HepG2 (cell line): ENCODE measurements around the gene SLC22A23. TPM values are rescaled to one million over a fixed set of nuclear protein-coding genes. Genes with fewer than 3 reads are reported as not detected.

ENCODE experiments used
- EED ChIP-seq: sonication (generic); formaldehyde crosslinking; IDR thresholded peaks from 2 replicates; pipeline ENCODE4 v1.5.0; 2020; ENCODE audit warnings: mild to moderate bottlenecking, missing genetic modification reagents
- HDAC1 ChIP-seq: sonication (generic); formaldehyde crosslinking; IDR thresholded peaks from 2 replicates; pipeline ENCODE4 v1.5.1; 2020; ENCODE audit warnings: mild to moderate bottlenecking, missing genetic modification reagents
- HOXA7 ChIP-seq: sonication (generic); formaldehyde crosslinking; IDR thresholded peaks from 2 replicates; pipeline ENCODE4 v1.8.1; 2022; ENCODE audit warnings: mild to moderate bottlenecking, missing genetic modification reagents, moderate library complexity
- JUND ChIP-seq: sonication (generic); formaldehyde crosslinking; IDR thresholded peaks from 2 replicates; pipeline ENCODE4 v1.8.0; 2022; ENCODE audit warnings: mild to moderate bottlenecking, missing genetic modification reagents
- KDM5A ChIP-seq: fragments of 200-600 bp; sonication (generic); IDR thresholded peaks from 2 replicates; pipeline ENCODE4 v1.7.0; 2018; ENCODE audit warnings: antibody characterized with exemption, mild to moderate bottlenecking, low read length, borderline replicate concordance
- KIAA2018 ChIP-seq: sonication (generic); formaldehyde crosslinking; IDR thresholded peaks from 2 replicates; pipeline ENCODE4 v1.5.0; 2020; ENCODE audit warnings: mild to moderate bottlenecking, missing genetic modification reagents, borderline replicate concordance
- KLF15 ChIP-seq: sonication (generic); formaldehyde crosslinking; IDR thresholded peaks from 2 replicates; pipeline ENCODE4 v1.8.1; 2023; ENCODE audit warnings: borderline replicate concordance, mild to moderate bottlenecking, inconsistent platforms, missing genetic modification reagents, mixed read lengths
- NR0B2 ChIP-seq: sonication (generic); formaldehyde crosslinking; IDR thresholded peaks from 2 replicates; pipeline ENCODE4 v1.4.0; 2020; ENCODE audit warnings: mild to moderate bottlenecking, missing genetic modification reagents
- SIN3B ChIP-seq: fragments of 150-350 bp; IDR thresholded peaks from 2 replicates; pipeline ENCODE4 v1.6.1; 2014; ENCODE audit warnings: low read length
- SNRNP70 ChIP-seq: fragments of 200-400 bp; formaldehyde crosslinking; IDR thresholded peaks from 2 replicates; pipeline ENCODE4 v1.6.1; 2017; ENCODE audit warnings: mild to moderate bottlenecking, low read depth, low read length, moderate library complexity
- TRAFD1 ChIP-seq: sonication (generic); formaldehyde crosslinking; IDR thresholded peaks from 2 replicates; pipeline ENCODE4 v1.5.1; 2020; ENCODE audit warnings: missing genetic modification reagents, mild to moderate bottlenecking, borderline replicate concordance
- ZFP36L1 ChIP-seq: sonication (generic); formaldehyde crosslinking; IDR thresholded peaks from 2 replicates; pipeline ENCODE4 v1.8.0; 2022; ENCODE audit warnings: mild to moderate bottlenecking, missing genetic modification reagents, moderate library complexity
- ZNF292 ChIP-seq: sonication (generic); formaldehyde crosslinking; IDR thresholded peaks from 2 replicates; pipeline ENCODE4 v1.8.1; 2022; ENCODE audit warnings: mild to moderate bottlenecking, low read depth, missing genetic modification reagents, borderline replicate concordance
- ZNF3 ChIP-seq: IDR thresholded peaks from 2 replicates; pipeline ENCODE4 v1.7.0; 2017; ENCODE audit warnings: inconsistent platforms
- ZNF792 ChIP-seq: IDR thresholded peaks from 2 replicates; pipeline ENCODE4 v1.6.1; 2016
- ZNF839 ChIP-seq: sonication (generic); formaldehyde crosslinking; IDR thresholded peaks from 2 replicates; pipeline ENCODE4 v1.4.0; 2020; ENCODE audit warnings: missing genetic modification reagents, mild to moderate bottlenecking, borderline replicate concordance
- ZSCAN29 ChIP-seq: sonication (generic); formaldehyde crosslinking; conservative IDR thresholded peaks from 2 replicates; pipeline ENCODE4 v1.4.0; 2020; ENCODE audit warnings: mild to moderate bottlenecking, missing genetic modification reagents
- ZSCAN30 ChIP-seq: sonication (generic); formaldehyde crosslinking; IDR thresholded peaks from 2 replicates; pipeline ENCODE4 v1.5.0; 2020; ENCODE audit warnings: mild to moderate bottlenecking, missing genetic modification reagents
- ZSCAN9 ChIP-seq: IDR thresholded peaks from 2 replicates; pipeline ENCODE4 v1.6.1; 2016; ENCODE audit warnings: borderline replicate concordance
- polyA plus RNA-seq, 8 experiments: library from polyadenylated mRNA; depleted of rRNA in 3 of 8; stranded (reverse) in 7 of 8; unstranded in 1 of 8; fragments of >200 nt; fragmentation: Illumina TruSeq in 4 of 8; extraction: Trizol in 4 of 8; gene quantifications; 2 replicates each; pipeline versions ENCODE4 v1.2.1 to v1.2.3, GENCODE V29; 2011 to 2016; ENCODE audit warnings: low read depth in 4 of 8, missing spikeins in 1 of 8, mixed read lengths in 1 of 8; ENCODE audit not compliant: insufficient read depth in 1 of 8
- total RNA-seq, 5 experiments: library from RNA; depleted of rRNA; stranded (reverse); fragments of >200 nt; fragmentation: Illumina TruSeq; extraction: Trizol; gene quantifications; 2 replicates each; pipeline ENCODE4 v1.2.3, GENCODE V29; 2016; ENCODE audit warnings: low read depth in 1 of 5

Gene SLC22A23
- total and polyA plus RNA-seq, 2 of the 13 experiments (the other 11 are each of a cell fraction or from before 2014, with no cell fraction given), result 11.8 to 17.5 TPM

GRCh38 chr6:3247255-3248146 lies 209.3 kb downstream of the SLC22A23 start (continued):
- TF ChIP-seq KIAA2018, result no peak
- TF ChIP-seq KLF15 (CRISPR knock-in tag), result no peak
- TF ChIP-seq TRAFD1 (CRISPR knock-in tag), result no peak
- TF ChIP-seq ZSCAN29, result no peak
- peak; percentile 77; the same call in 1 of the 2 replicates for TF ChIP-seq JUND
- 0 out of 2 replicates have a peak, but pooled peaks have one; percentile 37 for TF ChIP-seq ZSCAN9 (CRISPR knock-in tag)
- no peak for TF ChIP-seq ZFP36L1
- no peak for TF ChIP-seq NR0B2 (CRISPR knock-in tag)
- no peak for TF ChIP-seq SIN3B
- no peak for TF ChIP-seq SNRNP70
- TF ChIP-seq HDAC1 (CRISPR knock-in tag), result 0 out of 2 replicates have a peak, but pooled peaks have one; percentile 42
- TF ChIP-seq ZNF3 (CRISPR knock-in tag), result peak; percentile 99
- no peak for TF ChIP-seq ZNF839 (CRISPR knock-in tag)
- no peak for TF ChIP-seq HOXA7 (CRISPR knock-in tag)
- no peak for TF ChIP-seq KDM5A
- no peak for TF ChIP-seq EED
- TF ChIP-seq ZSCAN30 (CRISPR knock-in tag), result no peak
- TF ChIP-seq ZNF292 (CRISPR knock-in tag), result no peak; the same call in 1 of the 2 replicates
- no peak for TF ChIP-seq ZNF792 (CRISPR knock-in tag)
